WTC11 (cell line): ENCODE measurements around the gene TMEM88. TPM values are rescaled to one million over a fixed set of nuclear protein-coding genes. Genes with fewer than 3 reads are reported as not detected.
A peak's percentile ranks its signal among the peaks of the same experiment; 100 is the strongest.

ENCODE experiments used
- ATAC-seq: fragments of 200-7000 bp; cut with Tn5 transposase; 2 replicates; pipeline ENCODE4 v1.10.0; 2021; ENCODE audit warnings: mild to moderate bottlenecking, moderate library complexity
- CTCF ChIA-PET: fragments of 300-600 bp; sonication (Branson Sonifier 250); formaldehyde crosslinking; loops from one replicate; lab custom pipeline; 2021; ENCODE audit warnings: antibody characterized with exemption; lab: Charles Lee
- POLR2A ChIA-PET: fragments of 350-600 bp; sonication (Branson Sonifier 250); formaldehyde crosslinking; loops from one replicate; lab custom pipeline; 2021; ENCODE audit warnings: antibody characterized with exemption; lab: Charles Lee
- DNase-seq: peaks from one replicate; pipeline ENCODE4 v3.0.0; 2021; ENCODE audit warnings: low spot score
- H3K27ac Mint-ChIP-seq: 2 replicates; pipeline ENCODE4 v1.8.0; 2021; ENCODE audit warnings: mixed read lengths
- H3K27me3 Mint-ChIP-seq: 2 replicates; pipeline ENCODE4 v1.8.0; 2021; ENCODE audit warnings: low read depth, mild to moderate bottlenecking, moderate library complexity, mixed read lengths
- H3K36me3 Mint-ChIP-seq: 2 replicates; pipeline ENCODE4 v1.8.0; 2021; ENCODE audit warnings: mixed read lengths
- H3K4me1 Mint-ChIP-seq: 2 replicates; pipeline ENCODE4 v1.8.0; 2022; ENCODE audit warnings: mixed read lengths
- H3K4me3 Mint-ChIP-seq: 2 replicates; pipeline ENCODE4 v1.8.0; 2021; ENCODE audit warnings: mild to moderate bottlenecking, moderate library complexity, mixed read lengths
- H3K9me3 Mint-ChIP-seq: 2 replicates; pipeline ENCODE4 v1.8.0; 2021; ENCODE audit warnings: mixed read lengths
- ATF6 ChIP-seq: sonication (generic); formaldehyde crosslinking; IDR thresholded peaks from 2 replicates; pipeline ENCODE4 v1.8.1; 2023; ENCODE audit warnings: mild to moderate bottlenecking, missing genetic modification reagents
- CTCF ChIP-seq: fragments of 200-600 bp; IDR thresholded peaks from 2 replicates; pipeline ENCODE4 v1.8.0; 2022; ENCODE audit warnings: antibody characterized with exemption
- FOXP4 ChIP-seq: sonication (generic); formaldehyde crosslinking; IDR thresholded peaks from 2 replicates; pipeline ENCODE4 v1.8.0; 2022; ENCODE audit warnings: mild to moderate bottlenecking, missing genetic modification reagents
- GABPB1 ChIP-seq: sonication (generic); formaldehyde crosslinking; IDR thresholded peaks from 2 replicates; pipeline ENCODE4 v1.8.1; 2023; ENCODE audit warnings: mild to moderate bottlenecking, missing genetic modification reagents
- HMGXB4 ChIP-seq: sonication (generic); formaldehyde crosslinking; IDR thresholded peaks from 2 replicates; pipeline ENCODE4 v1.8.1; 2023; ENCODE audit warnings: mild to moderate bottlenecking, moderate library complexity, missing genetic modification reagents
- JUN ChIP-seq: sonication (generic); formaldehyde crosslinking; IDR thresholded peaks from 2 replicates; pipeline ENCODE4 v1.8.0; 2023; ENCODE audit warnings: mild to moderate bottlenecking, missing genetic modification reagents
- MAX ChIP-seq: sonication (generic); formaldehyde crosslinking; IDR thresholded peaks from 2 replicates; pipeline ENCODE4 v1.8.0; 2022; ENCODE audit warnings: mild to moderate bottlenecking, missing genetic modification reagents
- MXD4 ChIP-seq: fragments of 250-450 bp; sonication (Bioruptor Pico); IDR thresholded peaks from 2 replicates; pipeline ENCODE4 v1.8.0; 2021; ENCODE audit warnings: mild to moderate bottlenecking, moderate library complexity, borderline replicate concordance
- NR3C1 ChIP-seq: sonication (generic); formaldehyde crosslinking; conservative IDR thresholded peaks from 2 replicates; pipeline ENCODE4 v1.8.1; 2023; ENCODE audit warnings: low read depth, mild to moderate bottlenecking, missing genetic modification reagents
- PRRX2 ChIP-seq: fragments of 250-450 bp; sonication (Bioruptor Pico); IDR thresholded peaks from 2 replicates; pipeline ENCODE4 v1.8.0; 2021; ENCODE audit warnings: mild to moderate bottlenecking
- SOX15 ChIP-seq: fragments of 250-450 bp; sonication (Bioruptor Pico); IDR thresholded peaks from 2 replicates; pipeline ENCODE4 v1.9.0; 2021; ENCODE audit warnings: mild to moderate bottlenecking
- SP1 ChIP-seq: sonication (generic); formaldehyde crosslinking; conservative IDR thresholded peaks from 2 replicates; pipeline ENCODE4 v1.8.1; 2022; ENCODE audit warnings: missing genetic modification reagents
- TEAD1 ChIP-seq: sonication (generic); formaldehyde crosslinking; IDR thresholded peaks from 2 replicates; pipeline ENCODE4 v1.8.0; 2022; ENCODE audit warnings: mild to moderate bottlenecking, missing genetic modification reagents
- TEAD4 ChIP-seq: sonication (generic); formaldehyde crosslinking; IDR thresholded peaks from 2 replicates; pipeline ENCODE4 v1.8.0; 2022; ENCODE audit warnings: mild to moderate bottlenecking, missing genetic modification reagents
- TP53 ChIP-seq: sonication (generic); formaldehyde crosslinking; IDR thresholded peaks from 2 replicates; pipeline ENCODE4 v1.8.1; 2023; ENCODE audit warnings: mild to moderate bottlenecking, missing genetic modification reagents
- USF1 ChIP-seq: sonication (generic); formaldehyde crosslinking; IDR thresholded peaks from 2 replicates; pipeline ENCODE4 v1.8.0; 2022; ENCODE audit warnings: mild to moderate bottlenecking, missing genetic modification reagents
- ZNF121 ChIP-seq: sonication (generic); formaldehyde crosslinking; IDR thresholded peaks from 2 replicates; pipeline ENCODE4 v1.8.0; 2023; ENCODE audit warnings: missing genetic modification reagents
- ZNF396 ChIP-seq: fragments of 250-450 bp; sonication (Bioruptor Pico); IDR thresholded peaks from 2 replicates; pipeline ENCODE4 v1.8.0; 2021; ENCODE audit warnings: mild to moderate bottlenecking, moderate library complexity, borderline replicate concordance
- ZNF512 ChIP-seq: sonication (generic); formaldehyde crosslinking; IDR thresholded peaks from 2 replicates; pipeline ENCODE4 v1.8.1; 2022; ENCODE audit warnings: missing genetic modification reagents, borderline replicate concordance
- total RNA-seq: library from RNA; stranded (reverse); gene quantifications from 3 replicates; pipeline ENCODE4 v1.2.3, GENCODE V29; 2021

Gene TMEM88
- total RNA-seq, 1 experiment from 2014 or later = 2.9 TPM

- no peak for TF ChIP-seq USF1 (CRISPR knock-in tag)
- peak; percentile 45 for TF ChIP-seq CTCF
- TF ChIP-seq HMGXB4 (CRISPR knock-in tag) = peak; percentile 68; the same call in 1 of the 2 replicates
- TF ChIP-seq, all 79 proteins: peak for 9
Observed at GRCh38 chr17:7834957-7835813, 19.7 kb upstream of the TMEM88 start (continued).

- Mint-ChIP-seq H3K4me1 (peaks cover 41% of the 10 kb centered on the region), H3K9me3 (no peaks in the 10 kb centered on the region), H3K27me3 (peaks cover 54% of the 10 kb centered on the region), H3K4me3 (peak overlapping the region; percentile 93), H3K36me3 (no peaks in the 10 kb centered on the region), H3K27ac (peak overlapping the region; percentile 95)
- ChIA-PET CTCF (interaction anchor here (0.9 to 5.4 kb wide), 21 partner anchors 9 to 383 kb away, joined by 3 to 66 read pairs (median 5); partner anchors contain the start of genes CNTROB, CYB5D1, FXR2 and NAA38), POLR2A (interaction anchor here (0.8 to 1.9 kb wide), 5 partner anchors 9 to 132 kb away, joined by 4 to 8 read pairs (median 5); partner anchors contain the start of genes CYB5D1, EFNB3 and NAA38)
- ATAC-seq (peak; percentile 6), DNase-seq (peak; percentile 80)
- TF ChIP-seq TP53 (0 out of 2 replicates have a peak, but pooled peaks have one; percentile 24), ZNF512 (CRISPR knock-in tag) (no peak), ZNF396 (CRISPR knock-in tag) (no peak), HMGXB4 (CRISPR knock-in tag) (0 out of 2 replicates have a peak, but pooled peaks have one; percentile 0), ATF6 (CRISPR knock-in tag) (no peak), GABPB1 (CRISPR knock-in tag) (no peak), MAX (no peak), SP1 (peak; percentile 13; the same call in 1 of the 2 replicates), JUN (CRISPR knock-in tag) (no peak), FOXP4 (no peak), PRRX2 (CRISPR knock-in tag) (no peak), NR3C1 (CRISPR knock-in tag) (no peak), SOX15 (no peak), TEAD1 (CRISPR knock-in tag) (no peak), MXD4 (CRISPR knock-in tag) (no peak), TEAD4 (CRISPR knock-in tag) (no peak), ZNF121 (CRISPR knock-in tag) (no peak)
Observed at GRCh38 chr17:7835814-7836595, 18.9 kb upstream of the TMEM88 start.
